ENCODE data around the gene UBL7. TPM values are rescaled to one million over a fixed set of nuclear protein-coding genes. Genes with fewer than 3 reads are reported as not detected.

Gene UBL7
- total RNA-seq, 2 donors from 2014 or later, result 25.7 to 47.2 TPM

- intact Hi-C loops (cut with DNase I), result no loop called here
- no peak overlapping the region for H3K4me3 ChIP-seq
- H3K36me3 ChIP-seq (replicated peaks in 1 of 2; ENCODE audit: insufficient read depth in 1 of 2, low read depth in 2 of 2), result no peaks in the 10 kb centered on the region
- no peak for TF ChIP-seq CTCF (IDR thresholded peaks at IDR 0.05)
- TF ChIP-seq POLR2A (IDR thresholded peaks at IDR 0.05), result no peak
- H3K27ac ChIP-seq, result no peak overlapping the region
- ATAC-seq (no peak), DNase-seq (no peak)
- no peaks in the 10 kb centered on the region for H3K27me3 ChIP-seq
- H3K4me1 ChIP-seq, result peaks cover 21% of the 10 kb centered on the region
- WGBS, 2 donors, result 80 to 81% methylated on average over 8 of the region's 8 CpGs
- no peaks in the 10 kb centered on the region for H3K9me3 ChIP-seq
These were observed 29.3 kb downstream of the UBL7 start for GRCh38 chr15:74431645-74432044.

GRCh38 chr15:74431116-74431515, 29.8 kb downstream of the UBL7 start:
- ATAC-seq, result no peak
- 89 to 94% methylated on average over 1 of the region's 1 CpG for WGBS, 2 donors
- intact Hi-C loops (cut with DNase I), result no loop called here
- H3K27me3 ChIP-seq, result no peaks in the 10 kb centered on the region
- TF ChIP-seq CTCF (IDR thresholded peaks at IDR 0.05), result no peak
- no peak for TF ChIP-seq POLR2A (IDR thresholded peaks at IDR 0.05)
- no peak overlapping the region for H3K27ac ChIP-seq
- H3K4me3 ChIP-seq, result no peak overlapping the region
- no peak for DNase-seq
- H3K36me3 ChIP-seq (replicated peaks in 1 of 2; ENCODE audit: insufficient read depth in 1 of 2, low read depth in 2 of 2), result no peaks in the 10 kb centered on the region
- H3K4me1 ChIP-seq, result peaks cover 21% of the 10 kb centered on the region
- H3K9me3 ChIP-seq, result no peaks in the 10 kb centered on the region

- ATAC-seq (no peak), DNase-seq (no peak)
- H3K4me3 ChIP-seq, result no peak overlapping the region
- no peak overlapping the region for H3K27ac ChIP-seq
- H3K27me3 ChIP-seq, result no peaks in the 10 kb centered on the region
- peaks cover 21% of the 10 kb centered on the region for H3K4me1 ChIP-seq
- 62 to 70% methylated on average over 2 to 6 of the region's 6 CpGs for WGBS, 2 donors
- intact Hi-C loops (cut with DNase I), result no loop called here
- H3K9me3 ChIP-seq, result no peaks in the 10 kb centered on the region
- H3K36me3 ChIP-seq (replicated peaks in 1 of 2; ENCODE audit: insufficient read depth in 1 of 2, low read depth in 2 of 2), result no peaks in the 10 kb centered on the region
- TF ChIP-seq CTCF (IDR thresholded peaks at IDR 0.05), result no peak
- TF ChIP-seq POLR2A (IDR thresholded peaks at IDR 0.05), result no peak
These were observed 30.4 kb downstream of the UBL7 start for GRCh38 chr15:74430510-74430951.

- no peaks in the 10 kb centered on the region for H3K9me3 ChIP-seq
- no peaks in the 10 kb centered on the region for H3K27me3 ChIP-seq
- ATAC-seq, result no peak
- H3K36me3 ChIP-seq (replicated peaks in 1 of 2; ENCODE audit: insufficient read depth in 1 of 2, low read depth in 2 of 2), result no peaks in the 10 kb centered on the region
- DNase-seq, result no peak
- H3K4me1 ChIP-seq, result peaks cover 21% of the 10 kb centered on the region
- no peak overlapping the region for H3K27ac ChIP-seq
- WGBS, 2 donors, result 85 to 88% methylated on average over 6 of the region's 6 CpGs
- TF ChIP-seq CTCF (IDR thresholded peaks at IDR 0.05) (no peak), POLR2A (IDR thresholded peaks at IDR 0.05) (no peak)
- H3K4me3 ChIP-seq, result no peak overlapping the region
- intact Hi-C loops (cut with DNase I), result no loop called here
These were observed 31.1 kb downstream of the UBL7 start for GRCh38 chr15:74429781-74430400.
